Activated CD4-positive, alpha-beta T cell treated with anti-CD3 and anti-CD28 coated beads, Interleukin-2, amount 10 ng/mL, durations not matched to agents 24 days and 14 days (primary cell): ENCODE measurements around the gene KLK7. TPM values are rescaled to one million over a fixed set of nuclear protein-coding genes. Genes with fewer than 3 reads are reported as not detected.

Source experiments
- DNase-seq: peaks from one replicate; pipeline ENCODE4 v3.0.0; 2022
- H3K27ac Mint-ChIP-seq: one replicate; pipeline ENCODE4 v1.8.0; 2022; ENCODE audit warnings: mild to moderate bottlenecking, mixed read lengths
- H3K27me3 Mint-ChIP-seq: one replicate; pipeline ENCODE4 v1.8.0; 2022; ENCODE audit warnings: mixed read lengths
- H3K36me3 Mint-ChIP-seq: one replicate; pipeline ENCODE4 v1.8.0; 2022; ENCODE audit warnings: low read depth, mild to moderate bottlenecking, mixed read lengths
- H3K4me1 Mint-ChIP-seq: one replicate; pipeline ENCODE4 v1.8.0; 2021; ENCODE audit warnings: mixed read lengths
- H3K4me3 Mint-ChIP-seq: one replicate; pipeline ENCODE4 v1.8.0; 2022; ENCODE audit warnings: mild to moderate bottlenecking, moderate library complexity, mixed read lengths
- H3K9me3 Mint-ChIP-seq: one replicate; pipeline ENCODE4 v1.8.0; 2021; ENCODE audit warnings: mixed read lengths
- intact Hi-C: fragments of 100-400 bp; cut with micrococcal nuclease; formaldehyde crosslinking; loops from one replicate; pipeline ENCODE4 v1.15.1; 2023
- total RNA-seq: library from RNA; stranded (reverse); gene quantifications from 2 replicates; pipeline ENCODE4 v1.2.3, GENCODE V29; 2022

Gene KLK7
- not detected in 2 replicates for total RNA-seq

DNA sequence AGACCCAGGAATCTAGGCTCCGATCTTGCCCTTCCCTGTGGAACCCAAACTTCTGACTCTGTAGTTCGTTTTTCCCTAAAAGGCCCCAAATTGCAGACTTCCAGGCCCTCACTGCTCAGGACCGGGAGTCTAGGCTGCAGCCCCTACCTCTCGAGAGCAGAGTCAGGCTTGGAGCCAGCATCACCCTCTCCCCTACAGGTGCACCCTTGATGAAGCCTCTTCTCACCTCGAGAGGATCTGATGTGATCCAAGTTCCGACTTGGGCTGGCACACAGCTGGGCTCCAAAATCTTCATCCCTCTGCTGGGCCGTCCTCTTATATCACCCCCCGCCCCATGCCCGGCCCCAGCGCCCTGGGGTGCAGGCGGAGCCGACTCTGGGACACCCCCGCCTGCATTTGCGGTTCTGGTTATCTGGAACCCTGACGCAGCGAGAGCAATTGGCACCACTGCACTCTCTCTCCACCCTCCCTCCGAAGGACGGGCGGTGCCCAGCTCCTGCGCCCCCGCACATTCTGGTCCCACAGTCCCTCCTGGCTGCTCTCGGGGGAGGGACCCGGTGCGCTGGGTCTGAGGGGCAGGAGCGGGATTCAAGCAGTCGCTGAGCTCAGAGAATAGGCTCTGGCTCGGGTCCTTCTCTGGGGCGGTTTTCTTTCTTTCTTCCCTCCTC is at the start of gene KLK7:
Gene KLK7, minus strand, starts transcription at position 293 of the 668 bp plus-strand sequence. CDS start 1,518 bp downstream, outside the sequence.
- no peak for DNase-seq
- Mint-ChIP-seq H3K36me3 (no peaks in the 10 kb centered on the region), H3K27me3 (peaks cover 20% of the 10 kb centered on the region), H3K4me3 (no peak within 1 kb of the TSS), H3K4me1 (no peaks in the 10 kb centered on the region), H3K27ac (no peak within 1 kb of the TSS), H3K9me3 (no peaks in the 10 kb centered on the region)
- intact Hi-C loops, result no loop called here

DNA sequence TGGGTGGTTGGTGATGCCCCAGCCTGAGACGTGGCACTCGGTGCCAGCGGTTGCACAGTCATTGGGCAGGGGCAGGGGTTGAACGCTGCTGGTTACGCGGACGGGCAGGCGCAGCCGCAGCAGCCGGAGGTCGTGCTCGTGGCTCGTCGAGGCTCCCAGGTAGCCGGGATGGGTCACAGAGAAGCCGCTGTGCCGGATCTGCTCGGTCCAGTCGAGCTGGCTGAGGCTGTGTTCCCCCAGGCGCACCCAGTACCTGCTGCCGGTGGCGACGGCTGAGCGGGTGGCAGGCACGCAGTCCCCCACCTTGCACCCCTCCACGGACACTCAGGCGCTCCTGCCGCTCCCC is 48.1 kb upstream of the KLK7 start:
- no peaks in the 10 kb centered on the region for H3K36me3 Mint-ChIP-seq
- no peak overlapping the region for H3K4me3 Mint-ChIP-seq
- intact Hi-C loops, result no loop called here
- DNase-seq, result no peak
- H3K9me3 Mint-ChIP-seq, result no peaks in the 10 kb centered on the region
- no peaks in the 10 kb centered on the region for H3K4me1 Mint-ChIP-seq
- H3K27me3 Mint-ChIP-seq, result peaks cover 3% of the 10 kb centered on the region
- no peak overlapping the region for H3K27ac Mint-ChIP-seq

DNA sequence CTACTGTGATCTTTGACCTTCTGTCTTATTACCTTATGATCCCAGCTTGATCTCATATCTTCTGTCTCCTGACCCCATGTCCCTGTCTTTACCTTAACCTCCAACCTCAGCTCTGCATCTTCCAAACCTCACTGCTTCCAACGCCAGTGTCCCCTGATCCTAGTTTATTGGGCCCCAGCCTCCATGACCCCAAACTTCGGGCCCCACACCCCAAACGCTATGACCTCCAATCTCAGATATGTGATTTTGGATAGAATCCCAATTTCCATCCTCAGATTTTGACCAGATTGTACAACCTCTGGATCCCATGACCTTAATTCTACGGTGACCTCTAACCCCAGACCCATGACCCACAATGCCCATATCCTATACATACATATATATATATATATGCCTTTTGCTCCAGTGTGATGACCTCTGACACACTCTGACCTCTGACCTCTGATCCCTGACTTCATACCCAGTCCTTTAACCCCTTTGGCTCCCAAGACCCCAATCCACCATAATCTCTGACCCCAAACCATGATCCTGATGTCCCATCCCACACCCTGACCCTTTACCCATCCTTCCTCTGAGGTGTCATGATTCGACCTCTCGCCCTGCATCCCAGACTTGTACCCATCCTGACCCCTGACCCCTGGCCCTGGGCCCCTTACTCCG is 47.6 kb upstream of the KLK7 start:
- H3K27me3 Mint-ChIP-seq, result peaks cover 3% of the 10 kb centered on the region
- DNase-seq, result no peak
- H3K4me3 Mint-ChIP-seq, result no peak overlapping the region
- no peaks in the 10 kb centered on the region for H3K36me3 Mint-ChIP-seq
- intact Hi-C loops, result no loop called here
- no peak overlapping the region for H3K27ac Mint-ChIP-seq
- no peaks in the 10 kb centered on the region for H3K4me1 Mint-ChIP-seq
- H3K9me3 Mint-ChIP-seq, result no peaks in the 10 kb centered on the region

DNA sequence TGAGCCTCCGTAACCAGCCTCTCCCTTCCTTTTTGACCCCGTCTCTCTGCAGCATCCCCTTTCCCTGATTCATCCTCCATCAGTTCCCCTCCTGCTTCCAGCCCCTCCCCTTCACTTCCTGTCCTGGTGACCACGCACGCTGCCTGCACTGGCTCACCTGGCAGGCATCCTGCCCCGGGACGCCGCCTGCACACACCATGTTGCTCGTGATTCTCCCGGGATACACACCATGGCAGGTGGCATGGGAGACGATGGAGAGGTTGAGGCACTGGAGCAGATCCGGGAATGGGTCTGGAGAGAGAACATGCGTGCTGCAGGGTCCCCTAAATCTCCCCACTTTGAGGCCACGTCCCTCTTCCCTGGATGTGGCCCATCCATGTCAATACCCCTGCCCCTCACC is 46.9 kb upstream of the KLK7 start:
- no peaks in the 10 kb centered on the region for H3K4me1 Mint-ChIP-seq
- H3K27me3 Mint-ChIP-seq, result peaks cover 3% of the 10 kb centered on the region
- H3K4me3 Mint-ChIP-seq, result no peak overlapping the region
- no peak overlapping the region for H3K27ac Mint-ChIP-seq
- intact Hi-C loops, result no loop called here
- no peaks in the 10 kb centered on the region for H3K9me3 Mint-ChIP-seq
- DNase-seq, result no peak
- H3K36me3 Mint-ChIP-seq, result no peaks in the 10 kb centered on the region

DNA sequence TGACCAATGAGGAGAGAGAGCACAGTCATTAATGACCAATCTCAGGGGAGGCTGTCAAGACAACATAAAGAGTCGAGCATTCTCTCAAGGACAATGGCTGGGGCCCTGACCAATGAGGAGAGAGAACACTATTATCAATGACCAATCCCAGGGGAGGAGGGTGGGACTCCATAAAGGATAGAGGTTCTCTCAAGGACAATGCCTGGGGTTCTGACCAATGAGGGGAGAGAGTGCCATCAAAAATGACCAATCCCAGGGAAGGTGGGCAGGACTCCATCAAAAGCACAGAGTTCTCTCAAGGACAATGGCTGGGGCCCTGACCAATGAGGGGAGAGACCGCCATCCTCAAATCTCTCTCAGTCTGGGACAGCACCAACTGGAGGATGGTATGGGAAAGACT is 46.0 kb upstream of the KLK7 start:
- no peak for DNase-seq
- Mint-ChIP-seq H3K4me3 (no peak overlapping the region), H3K36me3 (no peaks in the 10 kb centered on the region), H3K9me3 (no peaks in the 10 kb centered on the region), H3K4me1 (no peaks in the 10 kb centered on the region), H3K27ac (no peak overlapping the region), H3K27me3 (peaks cover 3% of the 10 kb centered on the region)
- intact Hi-C loops, result no loop called here

DNA sequence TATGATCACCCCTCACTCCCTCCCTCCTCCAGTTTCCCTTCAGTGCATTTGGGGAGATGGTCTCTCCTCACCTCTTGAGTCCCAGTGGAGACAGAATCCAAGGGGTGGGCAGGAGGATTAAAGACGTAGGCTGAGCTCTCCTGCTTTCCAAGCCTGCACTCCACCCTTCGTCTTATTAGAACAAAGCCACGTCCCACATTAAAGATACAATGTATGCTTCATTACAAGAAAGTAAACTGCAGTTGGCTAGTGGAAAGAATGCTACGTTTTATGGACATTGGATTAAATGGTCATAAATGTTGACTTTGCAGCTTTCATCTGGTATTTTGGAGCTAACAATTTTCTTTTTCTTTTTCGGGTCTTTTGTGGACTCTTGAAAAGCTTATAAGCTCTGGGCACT is 44.2 kb upstream of the KLK7 start:
- Mint-ChIP-seq H3K4me1 (no peaks in the 10 kb centered on the region), H3K9me3 (no peaks in the 10 kb centered on the region), H3K27ac (no peak overlapping the region), H3K27me3 (peaks cover 3% of the 10 kb centered on the region), H3K36me3 (no peaks in the 10 kb centered on the region), H3K4me3 (no peak overlapping the region)
- DNase-seq, result no peak
- intact Hi-C loops, result no loop called here

DNA sequence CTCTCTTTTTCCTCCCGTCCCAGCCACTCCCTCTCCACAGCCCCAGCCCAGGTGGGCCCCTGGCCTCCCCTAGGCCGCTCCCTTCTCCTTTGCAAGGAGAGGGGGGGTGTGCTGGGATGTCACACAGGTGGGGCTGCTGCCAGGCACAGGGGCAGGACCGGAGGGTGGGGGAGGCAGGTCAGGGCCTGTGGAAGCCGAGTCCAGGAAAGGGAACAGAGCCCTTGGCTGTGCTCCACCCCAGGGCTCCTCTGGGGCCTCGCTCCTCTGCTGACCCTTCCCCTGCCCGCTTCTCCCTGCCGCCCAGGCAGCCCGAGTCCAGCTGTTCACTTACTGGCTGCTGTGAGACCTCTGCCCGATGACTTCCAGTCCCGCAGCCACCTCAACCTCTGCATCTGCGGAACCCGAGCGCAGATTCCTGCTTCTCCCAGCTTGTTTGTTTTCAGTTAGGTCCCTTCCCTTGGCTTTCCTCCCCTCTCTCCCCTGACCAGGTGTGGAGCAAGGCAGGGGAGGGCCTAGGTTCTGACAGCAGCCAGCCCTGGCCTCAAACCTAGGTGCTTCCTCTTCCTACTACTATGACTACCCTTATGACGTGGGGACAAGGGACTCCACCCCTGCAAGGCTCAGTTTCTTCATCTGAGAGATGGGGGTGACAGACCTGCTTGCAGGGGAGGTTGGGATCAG is 43.5 kb upstream of the KLK7 start:
- Mint-ChIP-seq H3K9me3 (no peaks in the 10 kb centered on the region), H3K36me3 (no peaks in the 10 kb centered on the region), H3K4me3 (no peak overlapping the region), H3K27ac (no peak overlapping the region), H3K4me1 (no peaks in the 10 kb centered on the region), H3K27me3 (peaks cover 5% of the 10 kb centered on the region)
- no peak for DNase-seq
- intact Hi-C loops, result no loop called here

DNA sequence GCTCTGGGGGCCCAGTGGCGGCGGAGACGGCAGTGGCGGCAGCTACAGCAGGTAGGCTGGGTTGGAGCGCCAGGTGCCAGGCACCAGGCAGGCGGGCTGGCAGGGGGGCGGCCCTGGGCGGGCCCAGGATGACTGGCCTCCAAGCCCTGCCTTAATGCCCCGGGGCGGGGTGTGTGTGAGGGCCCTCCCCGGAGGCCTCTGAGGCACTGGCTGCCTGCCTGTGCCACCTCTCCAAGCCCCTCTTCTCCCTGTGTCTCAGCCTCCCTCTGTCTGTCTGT is 42.8 kb upstream of the KLK7 start, which contains the start of gene KLK11:
Gene KLK11, minus strand, starts transcription at position 63 of the 278 bp plus-strand sequence. CDS start 985 bp downstream, outside the sequence.
- Mint-ChIP-seq H3K9me3 (no peaks in the 10 kb centered on the region), H3K27ac (no peak within 1 kb of the TSS), H3K27me3 (peaks cover 6% of the 10 kb centered on the region)

DNA sequence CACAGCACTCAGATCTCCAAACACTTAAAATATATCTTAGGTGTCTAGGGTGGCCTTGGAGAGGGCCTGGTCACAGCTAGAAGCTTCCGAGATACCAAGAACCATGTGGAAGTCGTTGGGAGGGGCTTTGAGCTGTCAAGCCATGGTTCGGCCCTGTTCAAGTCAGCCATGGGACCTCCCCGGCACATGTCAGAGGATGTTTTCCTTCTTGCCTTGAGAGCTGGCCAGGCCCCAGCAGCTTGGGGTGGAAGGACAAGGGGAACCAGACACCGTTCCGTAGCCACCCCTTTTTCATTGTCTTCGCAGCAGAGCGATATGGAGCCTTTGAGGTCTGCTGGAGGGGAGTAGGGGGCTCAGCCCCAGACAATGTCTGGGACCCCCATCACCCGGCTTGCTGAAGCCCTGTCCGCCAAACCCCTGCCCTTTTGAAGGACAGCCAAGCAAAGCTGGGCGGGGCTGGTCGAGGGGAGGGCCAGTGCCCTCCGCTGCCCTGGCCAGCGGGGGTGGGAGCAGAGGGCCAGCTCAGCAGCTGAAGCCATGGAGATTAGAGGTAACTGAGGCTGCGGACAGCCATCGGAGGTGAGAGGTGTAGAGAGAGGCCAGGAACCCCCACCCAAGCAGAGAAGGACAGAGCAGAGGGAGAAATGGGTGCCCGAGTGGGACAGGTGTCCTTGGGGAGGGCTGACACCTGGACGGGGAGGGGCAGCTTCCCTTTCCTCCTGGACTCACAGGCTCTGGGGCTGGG is 42.3 kb upstream of the KLK7 start:
- Mint-ChIP-seq H3K27me3 (peaks cover 8% of the 10 kb centered on the region), H3K36me3 (no peaks in the 10 kb centered on the region), H3K27ac (no peak overlapping the region), H3K4me1 (no peaks in the 10 kb centered on the region), H3K4me3 (no peak overlapping the region), H3K9me3 (no peaks in the 10 kb centered on the region)
- no peak for DNase-seq
- intact Hi-C loops, result no loop called here

More for the DNA sequence above, 42.8 kb upstream of the KLK7 start, which contains the start of gene KLK11:
- intact Hi-C loops, result no loop called here
- Mint-ChIP-seq H3K36me3 (no peaks in the 10 kb centered on the region), H3K4me1 (no peaks in the 10 kb centered on the region), H3K4me3 (no peak within 1 kb of the TSS)
- no peak for DNase-seq

DNA sequence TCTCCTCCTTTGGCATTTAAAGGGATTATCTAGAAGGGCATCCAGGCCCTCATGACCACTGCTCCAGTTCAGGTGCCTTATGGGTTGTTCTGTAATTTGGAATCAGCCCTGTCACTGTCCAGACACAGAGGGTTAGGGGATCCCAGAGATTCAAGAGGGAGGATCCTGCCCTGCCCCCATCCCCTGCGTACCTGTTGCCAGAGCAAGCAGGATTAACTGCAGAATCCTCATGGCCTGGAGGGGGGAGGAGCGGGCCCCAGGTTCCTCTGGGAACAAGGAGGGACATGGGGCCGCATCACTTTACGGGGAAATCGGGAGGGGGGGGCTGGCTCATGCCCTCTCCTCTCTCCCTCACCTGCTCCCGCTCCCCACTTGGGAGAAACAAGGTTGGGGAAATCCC is 41.7 kb upstream of the KLK7 start:
- Mint-ChIP-seq H3K4me3 (no peak overlapping the region), H3K4me1 (no peaks in the 10 kb centered on the region), H3K27me3 (peaks cover 9% of the 10 kb centered on the region), H3K9me3 (no peaks in the 10 kb centered on the region), H3K27ac (no peak overlapping the region), H3K36me3 (no peaks in the 10 kb centered on the region)
- DNase-seq, result no peak
- intact Hi-C loops, result no loop called here

DNA sequence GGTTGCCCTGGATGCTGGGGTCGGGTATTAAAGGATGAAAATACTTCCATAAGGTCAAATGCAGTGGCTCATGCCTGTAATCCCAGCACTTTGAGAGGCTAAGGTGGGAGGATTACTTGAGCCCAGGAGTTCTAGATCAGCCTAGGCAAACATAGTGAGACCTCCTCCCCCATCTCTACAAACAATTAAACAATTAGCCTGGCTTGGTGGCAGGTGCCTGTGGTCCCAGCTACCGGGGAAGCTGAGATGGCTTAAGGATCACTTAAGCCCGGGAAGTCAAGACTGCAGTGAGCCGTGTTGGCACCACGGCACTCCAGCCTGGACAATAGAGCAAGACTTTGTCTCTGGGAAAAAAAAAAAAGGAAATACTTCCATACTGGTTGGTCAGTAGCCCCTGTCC is 41.2 kb upstream of the KLK7 start:
- no peak for DNase-seq
- Mint-ChIP-seq H3K4me3 (no peak overlapping the region), H3K4me1 (peaks cover 1% of the 10 kb centered on the region), H3K9me3 (no peaks in the 10 kb centered on the region), H3K36me3 (no peaks in the 10 kb centered on the region), H3K27ac (no peak overlapping the region), H3K27me3 (peaks cover 14% of the 10 kb centered on the region)
- intact Hi-C loops, result loop anchor here (5.0 kb wide), 1 partner anchor 67 kb away; no protein-coding TSS in a partner anchor

DNA sequence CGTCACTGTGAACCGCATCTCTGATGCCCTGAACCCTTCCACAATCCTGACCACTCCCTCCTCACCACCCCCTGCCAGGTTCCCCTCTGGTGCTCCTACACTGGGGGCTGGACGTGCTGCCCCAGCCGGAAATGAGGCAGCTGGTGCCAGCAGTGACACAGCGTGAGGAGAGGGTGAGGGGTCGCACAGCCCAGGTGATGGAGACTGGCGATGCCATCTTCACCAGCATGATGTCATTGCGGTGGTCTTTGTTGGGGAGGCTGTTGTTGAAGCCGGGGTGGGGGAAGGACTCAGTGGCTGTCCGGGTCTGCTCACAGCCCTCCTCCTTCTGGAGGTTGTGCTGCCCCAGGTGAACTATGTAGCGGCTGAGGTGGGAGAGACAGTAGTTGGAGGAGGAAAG is 40.2 kb upstream of the KLK7 start:
- H3K27me3 Mint-ChIP-seq, result peaks cover 22% of the 10 kb centered on the region
- no peaks in the 10 kb centered on the region for H3K36me3 Mint-ChIP-seq
- intact Hi-C loops, result loop anchor here (5.0 kb wide), 1 partner anchor 68 kb away; no protein-coding TSS in a partner anchor
- no peak for DNase-seq
- H3K4me1 Mint-ChIP-seq, result peaks cover 3% of the 10 kb centered on the region
- H3K9me3 Mint-ChIP-seq, result no peaks in the 10 kb centered on the region
- H3K4me3 Mint-ChIP-seq, result no peak overlapping the region
- H3K27ac Mint-ChIP-seq, result no peak overlapping the region

DNA sequence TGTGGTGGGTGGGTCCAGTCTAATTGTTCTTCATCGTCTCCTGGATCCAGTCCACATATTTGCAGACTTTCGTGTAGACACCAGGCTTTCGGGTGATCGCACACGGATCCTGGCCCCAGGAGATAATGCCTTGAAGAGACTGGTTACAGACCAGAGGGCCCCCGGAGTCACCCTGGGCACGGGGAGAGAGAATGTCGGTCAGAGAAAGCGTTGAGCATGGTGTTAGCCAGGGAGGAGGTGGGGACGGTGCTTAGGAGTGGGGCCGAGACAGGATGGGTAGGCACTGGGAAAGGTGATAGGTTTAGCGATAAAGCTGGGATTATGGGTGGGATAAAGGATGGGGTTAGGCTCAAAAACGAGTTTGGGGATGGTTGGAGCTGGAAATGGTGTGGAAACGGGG is 38.8 kb upstream of the KLK7 start:
- Mint-ChIP-seq H3K4me1 (peaks cover 8% of the 10 kb centered on the region), H3K27me3 (peaks cover 30% of the 10 kb centered on the region), H3K4me3 (no peak overlapping the region), H3K36me3 (no peaks in the 10 kb centered on the region), H3K9me3 (no peaks in the 10 kb centered on the region), H3K27ac (no peak overlapping the region)
- intact Hi-C loops, result loop anchor here (5.0 kb wide), 1 partner anchor 70 kb away; no protein-coding TSS in a partner anchor
- no peak for DNase-seq
